Thyroid gland (tissue), 4 donors: Measurements from ENCODE around the gene ERFL. TPM values are rescaled to one million over a fixed set of nuclear protein-coding genes. Genes with fewer than 3 reads are reported as not detected.
A peak's percentile ranks its signal among the peaks of the same experiment; 100 is the strongest.

ENCODE experiments used
- DNase-seq, 2 donors: peaks; one replicate each; pipeline ENCODE4 v3.0.0-alpha.2; 2019
- H3K27ac ChIP-seq, 3 donors: fragments of 200-600 bp; sonication (generic); 1 replicate in 2 of 3; 2 replicates in 1 of 3; pipeline ENCODE4 v1.5.1; 2016 to 2019; ENCODE audit warnings: mild to moderate bottlenecking in 1 of 3, moderate library complexity in 1 of 3
- H3K27me3 ChIP-seq: fragments of 200-600 bp; sonication (generic); one replicate; pipeline ENCODE4 v1.5.1; 2019
- H3K36me3 ChIP-seq, 2 donors: fragments of 200-600 bp; sonication (generic); one replicate each; pipeline ENCODE4 v1.5.1; 2016 to 2019
- H3K4me1 ChIP-seq, 2 donors: fragments of 200-600 bp; sonication (generic); one replicate each; pipeline ENCODE4 v1.5.1; 2017 to 2019
- H3K4me3 ChIP-seq, 3 donors: fragments of 200-600 bp; sonication (generic); replicated peaks in 1 of 3; 1 replicate in 2 of 3; 2 replicates in 1 of 3; pipeline ENCODE4 v1.5.1; 2016; ENCODE audit warnings: mild to moderate bottlenecking in 1 of 3
- H3K9me3 ChIP-seq: fragments of 200-600 bp; sonication (generic); one replicate; pipeline ENCODE4 v1.5.1; 2017
- POLR2A ChIP-seq, 2 donors: fragments of 450-650 bp; IDR thresholded peaks; one replicate each; pipeline ENCODE4 v1.6.1; 2017; ENCODE audit warnings: antibody characterized with exemption in 2 of 2, mild to moderate bottlenecking in 2 of 2, moderate library complexity in 1 of 2
- WGBS, 2 donors: methylation state at CpG; one replicate each; pipeline ENCODE4 v1.1.5; 2017; 5-methylcytosine and 5-hydroxymethylcytosine counted together
- intact Hi-C: fragments of 100-400 bp; cut with DNase I; formaldehyde crosslinking; loops from one replicate; pipeline ENCODE4 v1.15.1; 2023
- total RNA-seq, 4 donors: library from RNA; depleted of rRNA; stranded (reverse); fragments of >200 nt; gene quantifications; one replicate each; pipeline ENCODE4 v1.2.3, GENCODE V29; 2016
- TF ChIP-seq, protein P1 (sequence below), 6 experiments: fragments of 200-600 bp in 3 of 6; fragments of 450-650 bp in 3 of 6; sonication (generic) in 3 of 6; IDR thresholded peaks; one replicate each; pipeline ENCODE4 v1.5.1; 2016 to 2019; ENCODE audit warnings: antibody characterized with exemption in 6 of 6, mild to moderate bottlenecking in 2 of 6, inconsistent platforms in 1 of 6, moderate library complexity in 1 of 6

Gene ERFL
- total RNA-seq, 4 donors from 2014 or later = 0.24 TPM; not detected in 3

DNA sequence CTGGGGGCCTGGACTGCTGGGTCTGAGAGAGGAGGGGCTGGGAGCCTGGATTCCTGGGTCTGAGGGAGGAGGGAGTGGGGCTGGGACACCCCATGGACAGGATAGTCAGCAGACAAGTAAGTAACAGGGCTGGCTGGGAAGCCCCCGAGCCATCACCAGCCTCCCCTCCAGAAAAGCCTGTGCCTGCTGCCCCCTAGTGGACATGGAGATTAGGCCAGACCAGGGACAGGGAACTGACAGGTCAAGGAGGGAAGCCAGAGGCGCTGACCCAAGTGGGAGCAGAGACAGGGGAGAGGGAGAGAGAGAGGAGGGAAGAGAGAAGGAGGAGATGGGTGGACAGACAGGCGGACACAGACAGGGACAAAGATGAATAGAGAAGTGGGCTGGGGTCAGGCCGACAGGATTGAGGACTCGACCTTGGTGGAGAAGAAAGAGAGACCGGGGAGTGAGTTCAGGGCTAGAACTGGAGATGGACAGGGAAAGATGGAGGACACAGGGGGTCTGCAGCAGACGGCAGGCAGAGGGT, 6.7 kb upstream of the ERFL start:
- no peak overlapping the region for H3K27ac ChIP-seq
- H3K4me1 ChIP-seq = peaks cover 1 to 3% of the 10 kb centered on the region in 2 donors
- H3K36me3 ChIP-seq = no peaks in the 10 kb centered on the region
- 19 to 25% methylated on average over 7 of the region's 7 CpGs for WGBS, 2 donors
- no peaks in the 10 kb centered on the region for H3K9me3 ChIP-seq
- intact Hi-C loops = no loop called here
- H3K4me3 ChIP-seq = no peak overlapping the region
- H3K27me3 ChIP-seq = peaks cover 27% of the 10 kb centered on the region
- TF ChIP-seq POLR2A (IDR thresholded peaks at IDR 0.05) = no peak
- TF ChIP-seq, protein P1, sequence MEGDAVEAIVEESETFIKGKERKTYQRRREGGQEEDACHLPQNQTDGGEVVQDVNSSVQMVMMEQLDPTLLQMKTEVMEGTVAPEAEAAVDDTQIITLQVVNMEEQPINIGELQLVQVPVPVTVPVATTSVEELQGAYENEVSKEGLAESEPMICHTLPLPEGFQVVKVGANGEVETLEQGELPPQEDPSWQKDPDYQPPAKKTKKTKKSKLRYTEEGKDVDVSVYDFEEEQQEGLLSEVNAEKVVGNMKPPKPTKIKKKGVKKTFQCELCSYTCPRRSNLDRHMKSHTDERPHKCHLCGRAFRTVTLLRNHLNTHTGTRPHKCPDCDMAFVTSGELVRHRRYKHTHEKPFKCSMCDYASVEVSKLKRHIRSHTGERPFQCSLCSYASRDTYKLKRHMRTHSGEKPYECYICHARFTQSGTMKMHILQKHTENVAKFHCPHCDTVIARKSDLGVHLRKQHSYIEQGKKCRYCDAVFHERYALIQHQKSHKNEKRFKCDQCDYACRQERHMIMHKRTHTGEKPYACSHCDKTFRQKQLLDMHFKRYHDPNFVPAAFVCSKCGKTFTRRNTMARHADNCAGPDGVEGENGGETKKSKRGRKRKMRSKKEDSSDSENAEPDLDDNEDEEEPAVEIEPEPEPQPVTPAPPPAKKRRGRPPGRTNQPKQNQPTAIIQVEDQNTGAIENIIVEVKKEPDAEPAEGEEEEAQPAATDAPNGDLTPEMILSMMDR (IDR thresholded peaks at IDR 0.05) = peak; percentile 58 to 84 (median 60)
- DNase-seq = peak; percentile 51 to 64

- TF ChIP-seq, protein P1 (IDR thresholded peaks at IDR 0.05) = no peak
- no peak for TF ChIP-seq POLR2A (IDR thresholded peaks at IDR 0.05)
- H3K9me3 ChIP-seq = no peaks in the 10 kb centered on the region
- H3K4me3 ChIP-seq = no peak overlapping the region
- H3K4me1 ChIP-seq = peaks cover 0 to 3% of the 10 kb centered on the region in 2 donors
- DNase-seq = no peak
- no peaks in the 10 kb centered on the region for H3K36me3 ChIP-seq
- WGBS, 2 donors = 54 to 56% methylated on average over 7 of the region's 7 CpGs
- no peak overlapping the region for H3K27ac ChIP-seq
- intact Hi-C loops = no loop called here
- H3K27me3 ChIP-seq = peaks cover 32% of the 10 kb centered on the region
These were observed 5.6 kb upstream of the ERFL start for GRCh38 chr19:41933693-41934426.

GRCh38 chr19:41932720-41933332, 4.6 kb upstream of the ERFL start:
- Histone ChIP-seq H3K4me1 (peaks cover 8 to 14% of the 10 kb centered on the region in 2 donors), H3K9me3 (no peaks in the 10 kb centered on the region), H3K27me3 (peaks cover 42% of the 10 kb centered on the region), H3K27ac (no peak overlapping the region), H3K4me3 (no peak overlapping the region), H3K36me3 (no peaks in the 10 kb centered on the region)
- DNase-seq = no peak
- TF ChIP-seq, protein P1 (IDR thresholded peaks at IDR 0.05) = no peak
- TF ChIP-seq POLR2A (IDR thresholded peaks at IDR 0.05) = no peak
- intact Hi-C loops = no loop called here
- 25 to 37% methylated on average over 29 of the region's 29 CpGs for WGBS, 2 donors

- DNase-seq = no peak
- no peaks in the 10 kb centered on the region for H3K36me3 ChIP-seq
- intact Hi-C loops = no loop called here
- TF ChIP-seq, protein P1 (IDR thresholded peaks at IDR 0.05) = no peak
- TF ChIP-seq POLR2A (IDR thresholded peaks at IDR 0.05) = no peak
- no peak overlapping the region for H3K27ac ChIP-seq
- H3K4me1 ChIP-seq = peaks cover 9 to 16% of the 10 kb centered on the region in 2 donors
- WGBS, 2 donors = 21% methylated on average over 11 of the region's 11 CpGs
- H3K27me3 ChIP-seq = peaks cover 48% of the 10 kb centered on the region
- H3K9me3 ChIP-seq = no peaks in the 10 kb centered on the region
- H3K4me3 ChIP-seq = no peak overlapping the region
These were observed 4.0 kb upstream of the ERFL start for GRCh38 chr19:41932259-41932719.
